ENCODE results near the gene N4BP2L2. TPM values are rescaled to one million over a fixed set of nuclear protein-coding genes. Genes with fewer than 3 reads are reported as not detected.

N4BP2L2 gene
- total and polyA plus RNA-seq, 8 donors, result 121 to 301 (median 236) TPM

- Histone ChIP-seq H3K9me3 (no peaks in the 10 kb centered on the region), H3K4me3 (peak within 1 kb of the TSS; percentile 53 to 70), H3K4me1 (peaks cover 10 to 40% of the 10 kb centered on the region in 2 donors), H3K36me3 (no peaks in the 10 kb centered on the region), H3K27me3 (no peaks in the 10 kb centered on the region), H3K27ac (peak within 1 kb of the TSS; percentile 94 to 98)
- peak; percentile 94 to 99 (median 96) for DNase-seq
- intact Hi-C loops (cut with DNase I), result loop anchor here in 1 of 2 donors (5.0 kb wide), 1 partner anchor 51 kb away; no protein-coding TSS in a partner anchor
- peak; percentile 98 for ATAC-seq
- TF ChIP-seq CTCF (IDR thresholded peaks at IDR 0.05), result peak; percentile 95 to 98
These were observed 47.7 kb upstream of the N4BP2L2 start, which contains the start of gene PDS5B for GRCh38 chr13:32586080-32586900. Gene PDS5B, plus strand, starts transcription at chr13:32586452. Its CDS starts 62,321 bp downstream, at chr13:32648773.

DNA sequence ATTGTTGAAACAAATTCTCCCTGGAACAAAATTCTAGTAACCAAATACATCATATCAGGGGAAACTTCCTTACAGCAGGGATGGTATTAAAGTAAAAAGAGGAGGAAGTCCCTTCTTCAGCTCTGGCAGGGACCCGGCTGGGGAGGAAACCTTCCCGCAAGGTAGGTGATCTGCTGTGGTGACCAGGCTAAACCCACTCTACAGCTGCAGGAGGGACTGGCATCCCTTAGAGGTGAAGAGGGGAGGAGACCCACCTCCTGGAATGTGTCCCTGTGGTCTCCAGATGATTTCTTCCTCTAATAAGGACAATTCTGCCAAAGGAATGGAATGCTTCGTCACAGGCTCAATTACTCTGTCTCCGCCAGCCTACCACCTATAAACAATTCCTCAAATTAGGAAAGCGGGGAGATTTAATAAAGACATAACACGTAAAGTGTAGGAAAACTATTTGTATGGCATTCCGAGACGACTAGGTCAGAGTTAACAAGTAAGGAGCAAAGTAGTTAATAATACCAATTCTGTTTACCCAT lies 47.0 kb upstream of the N4BP2L2 start:
- Histone ChIP-seq H3K27me3 (no peaks in the 10 kb centered on the region), H3K9me3 (no peaks in the 10 kb centered on the region), H3K36me3 (no peaks in the 10 kb centered on the region), H3K4me3 (peak overlapping the region; percentile 29 to 70), H3K4me1 (peaks cover 10 to 37% of the 10 kb centered on the region in 2 donors), H3K27ac (peak overlapping the region; percentile 65 to 94)
- no peak for TF ChIP-seq CTCF (IDR thresholded peaks at IDR 0.05)
- intact Hi-C loops (cut with DNase I), result loop anchor here in 1 of 2 donors (5.0 kb wide), 1 partner anchor 52 kb away; no protein-coding TSS in a partner anchor
- ATAC-seq, result no peak
- DNase-seq, result peak in 1 of 4 donors; percentile 22

GRCh38 chr13:32582991-32583390 lies 44.4 kb upstream of the N4BP2L2 start:
- peaks cover 0 to 11% of the 10 kb centered on the region in 2 donors for H3K4me1 ChIP-seq
- no peaks in the 10 kb centered on the region for H3K36me3 ChIP-seq
- ATAC-seq (no peak), DNase-seq (no peak)
- no peak overlapping the region for H3K4me3 ChIP-seq
- H3K27ac ChIP-seq, result no peak overlapping the region
- intact Hi-C loops (cut with DNase I), result no loop called here
- peaks cover 0 to 7% of the 10 kb centered on the region in 2 donors for H3K9me3 ChIP-seq
- TF ChIP-seq CTCF (IDR thresholded peaks at IDR 0.05), result no peak
- no peaks in the 10 kb centered on the region for H3K27me3 ChIP-seq

DNA sequence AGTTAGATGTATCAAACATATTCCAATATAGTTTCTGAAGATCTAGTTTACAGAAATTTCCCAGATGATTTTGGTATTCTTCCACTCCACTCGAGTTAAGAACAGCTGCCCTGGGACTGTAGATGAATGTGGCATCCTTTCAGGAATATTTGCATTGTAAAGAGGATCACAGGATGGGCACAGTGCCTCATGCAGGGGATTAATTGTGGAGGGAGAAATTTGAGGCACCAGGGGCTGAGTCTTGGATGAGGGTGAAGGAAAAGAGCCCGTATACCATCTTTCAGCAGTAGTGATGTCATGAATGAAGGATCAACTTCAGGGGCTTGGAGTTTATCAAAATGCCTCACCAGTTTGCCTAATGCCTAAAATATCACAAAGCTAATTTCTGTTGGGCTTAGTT lies 43.7 kb upstream of the N4BP2L2 start:
- ATAC-seq, result no peak
- intact Hi-C loops (cut with DNase I), result no loop called here

More for the DNA sequence above, 43.7 kb upstream of the N4BP2L2 start:
- peaks cover 0 to 6% of the 10 kb centered on the region in 2 donors for H3K4me1 ChIP-seq
- peaks cover 0 to 14% of the 10 kb centered on the region in 2 donors for H3K9me3 ChIP-seq
- H3K27ac ChIP-seq, result no peak overlapping the region
- H3K36me3 ChIP-seq, result no peaks in the 10 kb centered on the region
- no peak for TF ChIP-seq CTCF (IDR thresholded peaks at IDR 0.05)
- no peak for DNase-seq
- no peak overlapping the region for H3K4me3 ChIP-seq
- H3K27me3 ChIP-seq, result no peaks in the 10 kb centered on the region
